DMS153 treated with DMSO at 0.1 percent for 48 hours (cell line): ENCODE measurements around the gene INPP5E.

ENCODE experiments used
- DNase-seq: peaks from one replicate; lab custom pipeline; 2025; ENCODE audit not compliant: unreplicated experiment; lab: John Stamatoyannopoulos, UW

The INPP5E gene, protein sequence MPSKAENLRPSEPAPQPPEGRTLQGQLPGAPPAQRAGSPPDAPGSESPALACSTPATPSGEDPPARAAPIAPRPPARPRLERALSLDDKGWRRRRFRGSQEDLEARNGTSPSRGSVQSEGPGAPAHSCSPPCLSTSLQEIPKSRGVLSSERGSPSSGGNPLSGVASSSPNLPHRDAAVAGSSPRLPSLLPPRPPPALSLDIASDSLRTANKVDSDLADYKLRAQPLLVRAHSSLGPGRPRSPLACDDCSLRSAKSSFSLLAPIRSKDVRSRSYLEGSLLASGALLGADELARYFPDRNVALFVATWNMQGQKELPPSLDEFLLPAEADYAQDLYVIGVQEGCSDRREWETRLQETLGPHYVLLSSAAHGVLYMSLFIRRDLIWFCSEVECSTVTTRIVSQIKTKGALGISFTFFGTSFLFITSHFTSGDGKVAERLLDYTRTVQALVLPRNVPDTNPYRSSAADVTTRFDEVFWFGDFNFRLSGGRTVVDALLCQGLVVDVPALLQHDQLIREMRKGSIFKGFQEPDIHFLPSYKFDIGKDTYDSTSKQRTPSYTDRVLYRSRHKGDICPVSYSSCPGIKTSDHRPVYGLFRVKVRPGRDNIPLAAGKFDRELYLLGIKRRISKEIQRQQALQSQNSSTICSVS

DNA sequence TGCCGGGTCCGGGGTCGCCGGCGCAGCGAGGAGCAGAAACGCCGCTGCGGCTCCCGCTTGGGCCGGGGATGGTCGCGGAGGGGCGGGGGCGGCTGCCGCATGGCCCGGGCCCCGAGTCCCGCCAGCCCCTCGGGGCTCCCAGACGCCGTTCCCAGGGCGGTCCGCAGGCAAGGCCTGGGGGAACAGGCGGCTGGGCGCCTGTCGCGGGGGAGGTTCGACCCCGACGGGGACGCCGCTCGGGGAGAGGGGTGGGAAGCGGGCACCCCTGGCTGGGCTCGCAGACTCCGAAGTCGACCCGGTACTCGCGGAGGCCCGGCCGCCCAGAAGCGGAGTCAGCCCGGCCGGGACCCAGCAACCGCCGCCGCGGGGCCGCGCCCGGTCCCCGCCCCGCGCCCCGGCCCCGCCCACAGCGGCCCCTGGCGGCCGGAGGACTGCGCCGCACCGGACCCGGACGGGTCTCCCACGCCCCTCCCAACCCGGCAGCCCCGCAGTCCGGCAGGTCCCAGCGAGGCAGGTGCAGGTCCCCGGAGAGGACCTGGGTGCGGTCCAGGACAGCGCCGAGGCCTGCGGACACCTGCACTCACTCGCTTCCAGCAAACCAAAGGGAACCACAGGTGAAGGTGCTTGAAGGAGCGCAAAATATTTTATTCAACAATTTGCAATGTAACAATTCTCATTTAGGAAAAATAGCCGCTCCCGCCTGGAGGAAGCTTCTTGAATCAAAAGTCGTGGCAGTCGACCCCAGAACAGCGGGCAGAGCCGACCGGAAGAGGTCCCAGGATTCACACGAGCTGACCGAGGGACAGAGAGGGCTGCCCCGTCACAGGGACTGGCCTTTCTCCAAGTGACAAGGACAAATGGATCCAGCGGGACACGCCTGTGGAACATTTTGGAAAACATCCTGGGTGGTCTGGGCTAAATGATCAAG is at the start of gene INPP5E:
TSS of gene INPP5E (minus strand) at position 365 of the 928 bp plus-strand sequence. CDS start 426 bp downstream, outside the sequence.
- DNase-seq, result no peak

GRCh38 chr9:136488247-136489214 is 48.9 kb upstream of the INPP5E start:
- DNase-seq, result peak; percentile 29

DNA sequence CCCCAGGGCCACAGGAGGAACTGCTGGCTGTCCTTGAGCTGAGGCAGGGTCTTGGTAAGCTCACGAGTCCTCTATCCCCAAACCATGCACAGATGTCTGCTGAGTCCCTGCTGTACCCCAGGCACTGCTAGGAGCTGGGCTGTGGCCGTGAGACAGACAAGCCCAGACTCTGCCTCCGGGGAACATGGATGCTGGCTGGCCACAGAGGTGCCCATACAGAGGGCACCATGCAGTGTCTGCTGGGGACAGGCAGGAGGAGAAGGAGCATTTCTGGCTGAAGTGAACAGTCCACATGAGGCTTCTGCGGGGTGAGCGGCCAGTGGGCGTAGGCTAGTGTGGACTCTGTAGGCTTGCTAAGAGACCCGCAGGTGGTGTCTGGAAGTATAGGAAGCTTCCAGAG is 48.0 kb upstream of the INPP5E start:
- no peak for DNase-seq

- DNase-seq, result no peak
These were observed 47.4 kb upstream of the INPP5E start for GRCh38 chr9:136486823-136487620.

DNA sequence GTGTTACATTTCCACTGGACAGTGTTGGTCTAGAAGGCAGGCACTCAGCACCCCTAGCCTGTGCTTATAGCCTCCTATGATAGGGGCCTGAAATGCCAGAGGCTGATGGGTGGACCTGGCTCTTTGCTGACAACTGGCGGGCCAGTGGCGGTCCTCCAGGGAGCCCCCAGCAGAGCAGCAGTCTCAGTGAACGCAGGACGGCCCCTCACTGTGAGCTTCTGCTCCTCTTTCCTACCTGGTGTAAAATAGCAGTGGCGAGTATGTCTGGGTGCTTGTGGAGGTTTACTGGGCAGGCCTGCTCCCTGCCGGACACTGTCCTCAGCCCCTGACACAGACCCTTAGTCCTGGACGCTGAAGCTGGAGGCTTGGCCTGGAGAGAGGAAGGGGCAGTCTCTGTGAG is 46.5 kb upstream of the INPP5E start:
- DNase-seq, result no peak

DNA sequence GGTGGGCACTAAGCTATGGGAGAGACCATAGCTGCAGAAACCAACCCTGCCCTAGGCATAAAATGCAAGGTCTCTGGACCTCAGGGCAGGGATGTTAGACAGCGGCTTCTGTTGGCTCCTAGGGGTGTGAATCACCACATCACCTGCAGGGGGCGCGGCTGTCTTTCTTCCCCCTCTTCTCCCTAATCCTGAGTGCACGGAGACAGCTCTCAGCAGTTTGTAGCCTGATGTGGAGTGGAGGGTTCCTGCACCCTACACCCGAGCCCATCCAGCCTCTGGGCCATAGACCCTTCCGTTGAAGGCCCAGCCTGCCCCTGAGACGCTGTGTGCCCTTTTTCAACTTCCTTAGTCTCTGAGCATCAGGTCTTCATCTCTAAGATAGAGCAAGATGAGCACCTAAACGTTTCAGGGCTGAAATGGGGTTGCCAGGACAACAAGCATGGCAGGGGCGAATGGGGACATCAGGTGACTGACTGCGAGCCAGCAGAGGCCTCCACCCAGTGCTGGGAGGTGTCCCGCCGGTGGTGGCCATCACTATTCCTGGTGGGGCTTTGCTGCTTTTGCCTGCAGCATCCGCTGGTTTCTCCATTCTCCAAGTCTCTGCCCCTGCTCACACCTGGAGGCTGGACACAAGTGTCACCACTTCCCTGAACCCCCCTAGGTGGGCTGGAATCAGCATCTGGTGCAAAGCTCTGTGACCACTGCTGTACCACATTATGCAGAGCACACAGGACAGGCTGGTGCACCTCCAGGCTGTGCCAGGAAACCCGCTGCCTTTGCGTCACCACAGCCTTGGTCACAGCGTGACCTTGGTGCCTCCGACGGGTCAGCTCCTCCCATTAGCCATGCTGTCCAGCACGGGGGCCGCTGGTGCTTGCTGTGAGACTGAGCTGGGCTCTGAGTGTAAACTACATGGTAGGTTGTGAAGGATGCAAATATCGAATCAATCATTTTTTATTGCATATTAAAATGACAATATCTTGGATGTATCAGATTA is 45.7 kb upstream of the INPP5E start:
- peak; percentile 42 for DNase-seq

- DNase-seq, result no peak
These were observed 44.8 kb upstream of the INPP5E start for GRCh38 chr9:136484153-136485048.

GRCh38 chr9:136483589-136484152 is 44.0 kb upstream of the INPP5E start:
- peak; percentile 74 for DNase-seq

DNA sequence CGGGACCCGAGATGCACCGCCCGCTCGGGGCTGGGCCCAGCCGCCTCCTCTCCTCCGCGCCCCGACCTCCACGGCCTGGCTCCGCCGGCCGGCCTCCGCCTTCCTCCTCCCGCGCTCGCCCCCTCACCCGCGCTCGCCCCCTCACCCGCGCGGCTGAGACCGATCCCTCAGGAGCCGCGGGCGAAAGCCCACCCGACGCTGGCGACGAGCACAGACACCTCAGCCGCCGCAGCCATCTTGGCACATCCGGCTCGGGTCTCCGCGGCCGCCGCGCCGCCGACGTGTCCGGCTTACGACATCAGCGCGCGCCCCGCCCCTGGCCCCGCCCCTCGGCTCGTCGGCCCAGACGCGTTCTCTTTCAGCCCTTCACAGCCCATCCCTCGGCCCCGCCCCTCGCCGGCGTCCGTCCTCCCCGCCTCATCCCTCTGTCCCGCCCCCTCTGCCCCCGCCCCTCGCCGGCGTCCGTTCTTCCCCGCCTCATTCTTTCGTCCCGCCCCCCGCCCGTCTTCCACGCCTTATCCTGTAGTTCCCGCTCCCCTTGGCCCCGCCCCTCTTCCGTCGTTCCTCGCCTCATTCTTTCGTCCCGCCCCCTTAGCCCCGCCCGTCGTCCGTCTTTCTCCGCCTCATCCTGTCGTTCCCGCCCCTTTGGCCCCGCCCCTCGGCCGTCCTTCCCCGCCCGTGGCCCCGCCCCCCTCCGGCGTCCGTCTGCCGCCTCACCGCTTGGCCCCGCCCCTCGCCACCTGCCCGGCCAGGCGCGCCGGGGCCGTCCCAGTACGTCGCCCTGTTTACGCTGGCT is 43.3 kb upstream of the INPP5E start, which contains the start of gene SEC16A:
TSS of gene SEC16A (minus strand) at position 248 of the 796 bp plus-strand sequence. CDS start 5,425 bp downstream, outside the sequence.
- peak; percentile 100 for DNase-seq

- no peak for DNase-seq
These were observed 42.6 kb upstream of the INPP5E start for GRCh38 chr9:136482046-136482792.

DNA sequence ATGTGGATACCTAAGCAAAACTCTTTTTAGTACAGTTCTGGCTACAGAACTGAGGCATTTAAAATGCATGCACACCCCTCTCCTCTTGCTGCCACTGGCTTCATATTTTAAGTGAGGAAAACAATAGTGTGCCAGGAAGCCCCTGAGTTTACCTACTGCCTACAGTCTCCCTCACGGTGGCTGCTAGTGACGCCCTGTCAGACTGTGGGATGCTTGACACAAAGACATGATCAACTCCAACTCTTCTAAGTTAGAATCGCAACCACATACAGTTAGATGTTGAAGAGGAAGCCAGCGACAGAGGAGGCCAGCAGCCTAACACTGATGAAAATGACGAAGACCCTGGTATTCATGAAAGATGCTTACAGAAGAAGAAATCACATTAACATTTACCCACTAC is 41.9 kb upstream of the INPP5E start:
- no peak for DNase-seq

- DNase-seq, result no peak
These were observed 36.9 kb upstream of the INPP5E start for GRCh38 chr9:136476369-136477150.

GRCh38 chr9:136474974-136475865 is 35.6 kb upstream of the INPP5E start:
- DNase-seq, result no peak
